Colonic mucosa (tissue), 4 donors: ENCODE data around the gene GLI3. TPM values are rescaled to one million over a fixed set of nuclear protein-coding genes. Genes with fewer than 3 reads are reported as not detected.

ENCODE experiments used
- DNase-seq: peaks from one replicate; pipeline ENCODE4 v3.0.0-alpha.2; 2020
- H3K27ac ChIP-seq: fragments of 200-600 bp; one replicate; pipeline ENCODE4 v1.8.0; 2021
- H3K27me3 ChIP-seq: fragments of 200-600 bp; one replicate; pipeline ENCODE4 v1.8.0; 2021
- H3K36me3 ChIP-seq: fragments of 200-600 bp; one replicate; pipeline ENCODE4 v1.8.0; 2021
- H3K4me1 ChIP-seq: fragments of 200-600 bp; one replicate; pipeline ENCODE4 v1.8.0; 2021; ENCODE audit warnings: mild to moderate bottlenecking
- H3K4me3 ChIP-seq: fragments of 200-600 bp; one replicate; pipeline ENCODE4 v1.8.0; 2021
- H3K9ac ChIP-seq, 2 donors: one replicate each; pipeline ENCODE4 v1.7.0; 2013; ENCODE audit warnings: control low read depth in 2 of 2, low read depth in 2 of 2, low read length in 2 of 2
- H3K9me3 ChIP-seq: fragments of 200-600 bp; one replicate; pipeline ENCODE4 v1.8.0; 2021
- intact Hi-C: fragments of 100-400 bp; cut with DNase I; formaldehyde crosslinking; loops from one replicate; pipeline ENCODE4 v1.14.1; 2022
- total RNA-seq, 2 donors: library from RNA; stranded (reverse); fragmentation: NEBNext Ultra II Directional in 1 of 2; extraction: Animal tissue kit (Norgen Biotek cat#: 25700) in 1 of 2; gene quantifications; one replicate each; pipeline ENCODE4 v1.2.1, GENCODE V29; 2021
- TF ChIP-seq, protein P1 (sequence below): fragments of 200-600 bp; IDR thresholded peaks from one replicate; pipeline ENCODE4 v1.8.0; 2022; ENCODE audit warnings: antibody characterized with exemption, mild to moderate bottlenecking
- donor health status: healthy.
- donor health status: DM: no; HTN: no; CAD: no.
- donor health status: DM: no; HTN: no; CAD: no.

GLI3 gene
- total RNA-seq, 2 donors from 2014 or later: 1.8 to 8.0 TPM

DNA sequence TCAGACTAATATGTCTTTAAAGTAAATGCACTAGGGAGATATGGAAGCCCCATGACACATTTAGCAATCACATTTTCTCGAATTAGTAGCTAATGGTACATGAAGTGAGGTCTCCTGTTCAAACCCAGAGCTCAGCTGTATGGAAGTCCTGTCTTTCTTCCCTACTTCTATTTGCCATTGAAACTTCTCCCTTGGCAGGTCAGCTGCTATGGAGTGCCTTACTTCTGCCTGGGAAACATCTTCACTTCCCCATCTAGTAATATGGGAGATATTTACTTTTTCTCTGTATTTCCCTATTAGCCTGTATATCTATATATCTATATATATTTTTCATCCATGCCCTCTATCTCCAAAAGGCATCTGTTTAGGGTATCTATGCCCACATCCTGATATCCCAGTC, 308.8 kb downstream of the GLI3 start:
- Histone ChIP-seq H3K4me3 (no peak overlapping the region), H3K27me3 (no peaks in the 10 kb centered on the region), H3K36me3 (no peaks in the 10 kb centered on the region), H3K9me3 (no peaks in the 10 kb centered on the region), H3K9ac (no peak overlapping the region), H3K4me1 (no peaks in the 10 kb centered on the region), H3K27ac (no peak overlapping the region)
- TF ChIP-seq, protein P1, sequence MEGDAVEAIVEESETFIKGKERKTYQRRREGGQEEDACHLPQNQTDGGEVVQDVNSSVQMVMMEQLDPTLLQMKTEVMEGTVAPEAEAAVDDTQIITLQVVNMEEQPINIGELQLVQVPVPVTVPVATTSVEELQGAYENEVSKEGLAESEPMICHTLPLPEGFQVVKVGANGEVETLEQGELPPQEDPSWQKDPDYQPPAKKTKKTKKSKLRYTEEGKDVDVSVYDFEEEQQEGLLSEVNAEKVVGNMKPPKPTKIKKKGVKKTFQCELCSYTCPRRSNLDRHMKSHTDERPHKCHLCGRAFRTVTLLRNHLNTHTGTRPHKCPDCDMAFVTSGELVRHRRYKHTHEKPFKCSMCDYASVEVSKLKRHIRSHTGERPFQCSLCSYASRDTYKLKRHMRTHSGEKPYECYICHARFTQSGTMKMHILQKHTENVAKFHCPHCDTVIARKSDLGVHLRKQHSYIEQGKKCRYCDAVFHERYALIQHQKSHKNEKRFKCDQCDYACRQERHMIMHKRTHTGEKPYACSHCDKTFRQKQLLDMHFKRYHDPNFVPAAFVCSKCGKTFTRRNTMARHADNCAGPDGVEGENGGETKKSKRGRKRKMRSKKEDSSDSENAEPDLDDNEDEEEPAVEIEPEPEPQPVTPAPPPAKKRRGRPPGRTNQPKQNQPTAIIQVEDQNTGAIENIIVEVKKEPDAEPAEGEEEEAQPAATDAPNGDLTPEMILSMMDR: no peak
- intact Hi-C loops: no loop called here
- DNase-seq: no peak

DNA sequence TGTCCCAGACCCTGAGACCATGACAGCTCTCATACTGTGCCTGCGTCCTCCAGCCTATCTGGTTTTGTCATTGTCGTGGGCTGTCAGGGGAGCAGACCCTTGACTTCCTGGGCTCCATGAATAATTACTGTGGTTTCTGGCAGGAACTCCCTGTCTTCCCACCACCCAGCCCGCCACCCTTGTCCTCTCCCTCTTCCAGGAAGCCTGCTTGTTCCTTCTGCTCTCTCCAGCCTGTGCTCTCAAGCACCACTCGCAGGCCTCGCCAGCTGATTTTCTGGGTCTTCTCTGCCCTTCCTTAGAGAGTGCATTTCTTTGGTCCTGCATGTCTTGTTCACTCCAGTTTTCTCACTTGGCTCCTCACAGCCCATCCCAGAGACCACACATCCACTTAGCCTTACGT, 309.6 kb downstream of the GLI3 start:
- no peak overlapping the region for H3K4me3 ChIP-seq
- no peak for DNase-seq
- H3K27ac ChIP-seq: no peak overlapping the region
- H3K27me3 ChIP-seq: no peaks in the 10 kb centered on the region
- H3K4me1 ChIP-seq: no peaks in the 10 kb centered on the region
- H3K9me3 ChIP-seq: no peaks in the 10 kb centered on the region
- no peaks in the 10 kb centered on the region for H3K36me3 ChIP-seq
- TF ChIP-seq, protein P1: no peak
- no peak overlapping the region for H3K9ac ChIP-seq
- intact Hi-C loops: no loop called here

DNA sequence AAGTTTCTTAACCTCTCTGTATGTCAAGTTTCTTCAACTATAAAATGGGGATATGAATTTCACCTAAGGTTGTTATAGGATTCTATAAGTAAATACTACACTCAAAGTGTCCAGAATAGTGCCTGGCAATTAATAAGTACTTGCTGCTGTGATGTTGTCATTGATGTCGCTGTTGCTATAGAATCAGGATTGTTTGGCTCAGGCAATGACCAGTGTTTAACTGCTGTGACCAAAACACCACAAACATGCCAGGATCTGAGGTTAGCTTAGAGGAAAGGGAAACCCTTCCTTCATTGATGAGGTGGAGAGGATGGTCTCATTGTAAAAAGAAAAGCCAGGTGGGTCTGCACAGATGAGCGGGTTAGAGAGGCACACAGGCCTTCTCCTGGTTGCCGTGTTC, 311.1 kb downstream of the GLI3 start:
- TF ChIP-seq, protein P1: no peak
- Histone ChIP-seq H3K9me3 (no peaks in the 10 kb centered on the region), H3K4me1 (no peaks in the 10 kb centered on the region), H3K27ac (no peak overlapping the region), H3K27me3 (no peaks in the 10 kb centered on the region), H3K4me3 (no peak overlapping the region), H3K9ac (no peak overlapping the region), H3K36me3 (no peaks in the 10 kb centered on the region)
- intact Hi-C loops: no loop called here
- no peak for DNase-seq

DNA sequence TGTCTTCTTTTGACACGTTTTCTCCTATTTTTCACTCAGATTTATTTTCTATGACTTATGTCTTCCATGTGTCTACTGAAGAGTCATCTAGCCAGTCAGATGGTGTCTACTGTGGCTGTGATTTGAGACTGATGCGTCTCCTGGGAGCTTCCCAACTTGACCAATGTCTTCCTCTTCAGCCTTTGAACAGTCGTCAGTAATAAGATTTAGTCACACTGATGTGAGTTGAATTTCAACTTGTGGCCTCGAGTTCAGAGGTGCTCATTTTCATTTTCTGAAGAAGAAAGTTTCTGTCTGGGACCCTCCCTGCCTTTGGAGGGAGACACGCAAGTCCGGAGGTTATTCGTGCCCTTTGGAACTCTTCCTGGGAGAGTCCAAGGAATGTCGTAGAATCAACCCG, 312.2 kb downstream of the GLI3 start:
- DNase-seq: no peak
- H3K9ac ChIP-seq: no peak overlapping the region
- intact Hi-C loops: no loop called here
- TF ChIP-seq, protein P1: no peak
- no peaks in the 10 kb centered on the region for H3K36me3 ChIP-seq
- no peak overlapping the region for H3K27ac ChIP-seq
- H3K27me3 ChIP-seq: no peaks in the 10 kb centered on the region
- H3K4me1 ChIP-seq: no peaks in the 10 kb centered on the region
- no peaks in the 10 kb centered on the region for H3K9me3 ChIP-seq
- H3K4me3 ChIP-seq: no peak overlapping the region

DNA sequence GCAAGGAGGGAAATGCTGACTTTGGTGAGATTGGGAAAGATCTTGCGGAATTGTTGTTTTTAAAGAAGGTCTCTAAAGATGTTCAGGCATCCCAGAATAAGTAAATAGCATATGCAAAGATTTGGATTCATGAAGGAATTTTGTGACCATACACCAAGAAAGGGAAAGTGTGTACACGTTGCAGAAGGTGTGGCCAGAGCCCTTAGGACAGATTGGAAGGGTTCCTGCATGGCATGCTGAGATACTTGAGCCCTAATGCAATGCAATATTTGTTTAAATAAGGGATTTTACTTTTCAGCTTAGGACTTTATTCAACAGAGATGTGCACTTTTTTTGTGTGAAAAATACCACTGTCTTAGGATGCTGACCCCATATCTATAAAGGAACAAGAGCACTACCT, 314.6 kb downstream of the GLI3 start:
- H3K27ac ChIP-seq: no peak overlapping the region
- no peak overlapping the region for H3K9ac ChIP-seq
- no peak overlapping the region for H3K4me3 ChIP-seq
- H3K4me1 ChIP-seq: no peaks in the 10 kb centered on the region
- no peaks in the 10 kb centered on the region for H3K27me3 ChIP-seq
- TF ChIP-seq, protein P1: no peak
- no peak for DNase-seq
- intact Hi-C loops: no loop called here
- no peaks in the 10 kb centered on the region for H3K36me3 ChIP-seq
- no peaks in the 10 kb centered on the region for H3K9me3 ChIP-seq

DNA sequence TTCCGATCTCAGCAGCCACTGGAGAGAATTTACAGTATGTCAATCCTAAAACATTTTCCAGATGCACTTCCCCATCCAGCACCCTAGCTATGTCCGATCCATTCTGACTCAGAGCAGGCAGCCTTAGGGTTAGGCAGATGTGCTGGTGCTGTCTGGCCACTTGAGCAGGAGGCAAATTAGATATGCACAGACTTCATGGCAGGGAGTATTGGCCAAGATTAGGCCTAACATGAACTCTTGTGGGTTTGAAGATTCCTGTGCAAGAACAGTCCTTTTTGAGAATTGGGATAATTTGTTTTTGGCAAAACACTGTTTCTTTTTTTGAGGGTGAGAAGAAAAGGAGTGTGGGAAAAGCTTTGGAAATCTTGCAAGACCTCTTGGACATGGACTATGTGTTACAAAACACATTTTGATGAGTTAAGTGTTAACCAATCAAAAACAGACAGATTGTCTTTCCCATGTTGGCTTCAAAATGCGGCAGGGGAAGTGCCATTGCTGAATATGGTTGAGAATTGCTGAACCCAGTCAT, 315.5 kb downstream of the GLI3 start:
- Histone ChIP-seq H3K27ac (no peak overlapping the region), H3K9ac (no peak overlapping the region), H3K4me3 (no peak overlapping the region), H3K36me3 (no peaks in the 10 kb centered on the region), H3K4me1 (no peaks in the 10 kb centered on the region), H3K27me3 (no peaks in the 10 kb centered on the region), H3K9me3 (no peaks in the 10 kb centered on the region)
- DNase-seq: no peak
- TF ChIP-seq, protein P1: no peak
- intact Hi-C loops: no loop called here
